ENCODE measurements around the gene ABCB11. TPM values are rescaled to one million over a fixed set of nuclear protein-coding genes. Genes with fewer than 3 reads are reported as not detected.

Gene ABCB11
- total and polyA plus RNA-seq, 9 of the 15 experiments (the other 6 are each of a cell fraction or from before 2014, with no cell fraction given): 0.04 to 0.51 (median 0.10) TPM; not detected in 1

- H3K9ac ChIP-seq (ENCODE audit: insufficient read depth in 1 of 2, low read depth in 2 of 2, low read length in 2 of 2): no peak overlapping the region
- no peaks in the 10 kb centered on the region for H3K27me3 ChIP-seq (ENCODE audit: control insufficient read depth in 2 of 2, insufficient read depth in 2 of 2, low read length in 2 of 2)
- no peaks in the 10 kb centered on the region for H3K79me2 ChIP-seq (ENCODE audit: control insufficient read depth, insufficient read depth, low read length)
- FAIRE-seq (peak; percentile 83), DNase-seq (ENCODE audit: extremely low read depth in 1 of 4, low spot score in 3 of 4) (peak; percentile 51 to 65 (median 58)), ATAC-seq (peak; percentile 80)
- no peaks in the 10 kb centered on the region for H3K36me3 ChIP-seq (ENCODE audit: control insufficient read depth, insufficient read depth, low read length)
- no peaks in the 10 kb centered on the region for H3K9me1 ChIP-seq (ENCODE audit: control insufficient read depth, insufficient read depth, low read length)
- ChIA-PET POLR2A (interaction anchor here (1.4 kb wide), 1 partner anchor 9 kb away, joined by 4 read pairs; no protein-coding TSS in a partner anchor), CTCF (ENCODE audit: low intra/inter-chr PET ratio) (interaction anchor here (0.7 kb wide), 2 partner anchors 237 to 326 kb away, joined by 3 read pairs; no protein-coding TSS in a partner anchor)
- 46% methylated on average over 6 of the region's 6 CpGs for WGBS (ENCODE audit: insufficient coverage, low coverage, missing lambda C conversion rate)
- H3K4me3 ChIP-seq: no peak overlapping the region
- no peak overlapping the region for H3K4me2 ChIP-seq (ENCODE audit: insufficient read depth, low read length)
- in situ Hi-C loops (cut with MboI): no loop called here
- intact Hi-C loops (cut with micrococcal nuclease): loop anchor here (10.0 kb wide), 1 partner anchor 446 kb away; no protein-coding TSS in a partner anchor
- H3K9me3 ChIP-seq (replicated peaks; ENCODE audit: control insufficient read depth, insufficient read depth, low read depth, low read length): peaks cover 10% of the 10 kb centered on the region
- no TSS peak for BruUV-seq (replicated peaks)
- peaks cover 0 to 7% of the 10 kb centered on the region in 2 experiments; a peak in 2 of 5 replicates for H3K4me1 ChIP-seq (replicated peaks in 1 of 2; ENCODE audit: control insufficient read depth in 2 of 2, insufficient read depth in 2 of 2, low read length in 2 of 2)
- no peaks in the 10 kb centered on the region for H4K20me1 ChIP-seq (replicated peaks; ENCODE audit: control insufficient read depth, insufficient read depth, low read length)
- peak overlapping the region; percentile 53; the same call in 1 of the 2 replicates for H2AFZ ChIP-seq (ENCODE audit: low read depth, low read length)
- H3K27ac ChIP-seq (ENCODE audit: extremely low read depth, low read depth, low read length): no peak overlapping the region
- TF ChIP-seq GATAD2B (IDR thresholded peaks at IDR 0.05; ENCODE audit: borderline replicate concordance) (no peak), MYNN (IDR thresholded peaks at IDR 0.05) (no peak), MYNN (CRISPR knock-in tag; IDR thresholded peaks at IDR 0.05) (no peak), RAD21 (CRISPR knock-in tag; conservative IDR thresholded peaks at IDR 0.05 in 1 of 2, IDR thresholded peaks at IDR 0.05 in 1 of 2) (peak in 1 of 2 experiments; percentile 70; a peak in 2 of 4 replicates), GTF2E2 (tag; IDR thresholded peaks at IDR 0.05) (no peak), CBX3 (IDR thresholded peaks at IDR 0.05; ENCODE audit: borderline replicate concordance in 1 of 2, low read length in 2 of 2) (peak in 1 of 2 experiments; percentile 57; a peak in 1 of 3 replicates), SP1 (CRISPR knock-in tag; IDR thresholded peaks at IDR 0.05) (no peak), ZNF696 (CRISPR knock-in tag; conservative IDR thresholded peaks at IDR 0.05) (no peak), STAG1 (CRISPR knock-in tag; IDR thresholded peaks at IDR 0.05; ENCODE audit: borderline replicate concordance) (no peak), THRAP3 (IDR thresholded peaks at IDR 0.05; ENCODE audit: borderline replicate concordance) (no peak), SMC3 (conservative IDR thresholded peaks at IDR 0.05; ENCODE audit: insufficient read depth, low read depth, low read length) (peak; percentile 52), REST (IDR thresholded peaks at IDR 0.05; ENCODE audit: borderline replicate concordance) (peak; percentile 29; the same call in 1 of the 2 replicates), REST (CRISPR knock-in tag; IDR thresholded peaks at IDR 0.05; ENCODE audit: low read depth) (no peak), XRCC5 (IDR thresholded peaks at IDR 0.05; ENCODE audit: low read depth, low read length) (0 out of 2 replicates have a peak, but pooled peaks have one; percentile 40)
Measured at GRCh38 chr2:168948621-168949212, 82.4 kb downstream of the ABCB11 start.
